Measurements from ENCODE around the gene TMEM187. TPM values are rescaled to one million over a fixed set of nuclear protein-coding genes. Genes with fewer than 3 reads are reported as not detected.

Gene TMEM187
- total RNA-seq, 1 donor from 2014 or later = 5.3 TPM

GRCh38 chrX:153928846-153929245 lies 43.7 kb upstream of the TMEM187 start:
- no peak overlapping the region for H3K4me3 ChIP-seq (ENCODE audit: low read depth, low read length)
- no peak for FAIRE-seq
- no peak for TF ChIP-seq CTCF (IDR thresholded peaks at IDR 0.05; ENCODE audit: insufficient read depth, low read length, severe bottlenecking)
- peaks cover 4% of the 10 kb centered on the region for H3K36me3 ChIP-seq (ENCODE audit: control insufficient read depth, insufficient read depth, low read length)
- H3K27me3 ChIP-seq (ENCODE audit: control insufficient read depth, insufficient read depth, low read length) = no peaks in the 10 kb centered on the region
- no peak for DNase-seq (ENCODE audit: low read depth)

DNA sequence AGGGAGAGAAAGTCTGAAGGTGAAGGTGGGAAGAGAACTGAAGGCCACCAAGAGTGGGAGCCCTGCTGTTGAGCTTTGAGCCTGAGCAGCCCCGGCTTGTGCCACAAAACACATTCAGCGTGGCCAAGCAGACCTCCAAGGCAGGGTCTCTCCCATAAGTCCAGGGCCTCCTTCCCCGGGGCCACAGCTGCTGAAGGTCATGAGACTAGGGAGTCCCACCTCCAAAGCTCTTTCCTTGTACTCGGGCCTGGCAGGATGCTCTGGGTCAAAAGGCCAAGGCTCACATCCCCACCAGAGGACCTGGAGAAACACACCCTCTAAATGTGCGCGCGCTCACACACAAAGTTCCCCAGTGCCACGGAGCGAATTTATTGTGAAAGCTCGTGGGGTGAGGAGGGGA lies 43.0 kb upstream of the TMEM187 start:
- no peak for DNase-seq (ENCODE audit: low read depth)
- no peak for TF ChIP-seq CTCF (IDR thresholded peaks at IDR 0.05; ENCODE audit: insufficient read depth, low read length, severe bottlenecking)
- no peak overlapping the region for H3K4me3 ChIP-seq (ENCODE audit: low read depth, low read length)
- no peaks in the 10 kb centered on the region for H3K27me3 ChIP-seq (ENCODE audit: control insufficient read depth, insufficient read depth, low read length)
- H3K36me3 ChIP-seq (ENCODE audit: control insufficient read depth, insufficient read depth, low read length) = peaks cover 4% of the 10 kb centered on the region
- no peak for FAIRE-seq

DNA sequence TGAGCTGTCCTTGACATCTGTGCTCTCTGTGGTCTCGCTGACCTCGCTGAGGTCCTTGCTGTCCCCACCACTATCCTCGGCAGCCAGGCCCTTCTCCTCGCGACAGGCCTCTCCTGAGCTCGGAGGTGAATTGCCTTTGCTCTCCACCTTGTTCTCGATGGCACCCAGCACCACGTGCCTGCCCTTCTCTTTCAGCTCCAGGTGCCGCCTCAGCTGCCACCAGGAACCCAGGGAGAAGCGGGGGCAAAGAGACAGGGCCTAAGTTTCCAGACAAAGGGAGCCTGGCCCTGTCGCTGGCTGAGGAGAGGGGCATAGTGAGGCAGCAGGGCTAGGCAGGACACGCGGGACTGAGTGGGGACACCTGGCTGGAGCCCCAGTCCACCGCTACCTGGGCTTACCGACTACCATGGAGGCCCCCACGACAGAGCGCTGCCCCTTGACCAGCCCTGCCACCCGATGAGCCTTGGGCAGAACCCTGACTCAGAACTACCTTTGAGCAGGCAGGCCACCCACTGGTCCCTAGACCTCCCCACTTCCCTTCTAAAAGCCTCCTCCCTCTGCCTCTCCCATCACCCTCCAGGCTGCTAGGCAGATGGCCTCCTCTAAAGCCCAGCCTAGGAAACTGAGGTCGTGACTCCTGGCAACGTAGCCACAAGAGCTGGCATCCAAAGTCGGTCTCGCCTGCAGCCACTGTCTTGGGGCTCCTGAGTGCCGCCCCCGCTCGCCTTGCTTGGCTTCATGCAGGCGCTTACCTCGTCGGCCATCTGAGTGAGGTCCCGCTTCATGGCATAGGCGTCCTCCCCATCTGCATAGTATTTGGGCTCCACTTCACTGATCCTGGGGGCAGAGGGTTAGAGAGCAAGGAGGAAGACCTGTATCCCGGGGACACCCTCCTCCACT lies 42.3 kb upstream of the TMEM187 start:
- DNase-seq (ENCODE audit: low read depth) (no peak), FAIRE-seq (no peak)
- Histone ChIP-seq H3K4me3 (ENCODE audit: low read depth, low read length) (no peak overlapping the region), H3K27me3 (ENCODE audit: control insufficient read depth, insufficient read depth, low read length) (no peaks in the 10 kb centered on the region), H3K36me3 (ENCODE audit: control insufficient read depth, insufficient read depth, low read length) (peaks cover 4% of the 10 kb centered on the region)
- TF ChIP-seq CTCF (IDR thresholded peaks at IDR 0.05; ENCODE audit: insufficient read depth, low read length, severe bottlenecking) = no peak

GRCh38 chrX:153931151-153931550 lies 41.4 kb upstream of the TMEM187 start:
- Histone ChIP-seq H3K27me3 (ENCODE audit: control insufficient read depth, insufficient read depth, low read length) (no peaks in the 10 kb centered on the region), H3K4me3 (ENCODE audit: low read depth, low read length) (no peak overlapping the region), H3K36me3 (ENCODE audit: control insufficient read depth, insufficient read depth, low read length) (peaks cover 4% of the 10 kb centered on the region)
- TF ChIP-seq CTCF (IDR thresholded peaks at IDR 0.05; ENCODE audit: insufficient read depth, low read length, severe bottlenecking) = no peak
- DNase-seq (ENCODE audit: low read depth) = no peak
- FAIRE-seq = no peak

DNA sequence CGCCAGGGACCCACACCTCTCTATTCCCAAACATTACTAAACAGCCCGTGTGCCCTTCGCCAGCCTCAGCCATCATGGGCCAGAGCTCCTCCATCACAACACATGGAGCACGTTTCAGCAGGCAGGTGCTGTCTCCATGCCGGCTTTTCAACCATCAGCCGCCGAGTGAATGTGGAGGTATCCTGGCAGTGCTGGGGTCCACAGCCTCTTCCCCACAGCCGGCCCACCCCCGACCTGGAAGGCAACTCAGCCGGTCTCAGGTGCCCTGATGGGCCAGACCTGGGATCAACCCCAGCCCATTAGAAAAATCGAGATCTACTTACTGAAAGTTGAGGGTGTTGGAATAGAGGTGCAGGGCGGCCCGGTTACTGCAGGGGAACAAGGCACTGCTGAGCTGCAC lies 40.8 kb upstream of the TMEM187 start:
- no peak for TF ChIP-seq CTCF (IDR thresholded peaks at IDR 0.05; ENCODE audit: insufficient read depth, low read length, severe bottlenecking)
- Histone ChIP-seq H3K27me3 (ENCODE audit: control insufficient read depth, insufficient read depth, low read length) (no peaks in the 10 kb centered on the region), H3K36me3 (ENCODE audit: control insufficient read depth, insufficient read depth, low read length) (peaks cover 4% of the 10 kb centered on the region), H3K4me3 (ENCODE audit: low read depth, low read length) (no peak overlapping the region)
- DNase-seq (ENCODE audit: low read depth) (no peak), FAIRE-seq (no peak)

All from bronchial epithelial cell (primary cell).